Skeletal muscle satellite cell (primary cell): ENCODE measurements around the gene CABP2.

Source experiments
- H3K27me3 ChIP-seq: 2 replicates; pipeline ENCODE4 v1.7.0; 2013; ENCODE audit warnings: low read length; ENCODE audit not compliant: control insufficient read depth, insufficient read depth
- H3K36me3 ChIP-seq: 2 replicates; pipeline ENCODE4 v1.7.0; 2013; ENCODE audit warnings: mild to moderate bottlenecking, control low read depth, low read length; ENCODE audit not compliant: insufficient read depth
- H3K4me1 ChIP-seq: 2 replicates; pipeline ENCODE4 v1.7.0; 2013; ENCODE audit warnings: low read length; ENCODE audit not compliant: control insufficient read depth, insufficient read depth
- H3K4me2 ChIP-seq: 2 replicates; pipeline ENCODE4 v1.7.0; 2013; ENCODE audit warnings: mild to moderate bottlenecking, low read length
- H3K4me3 ChIP-seq: 2 replicates; pipeline ENCODE4 v1.7.0; 2013; ENCODE audit warnings: low read length
- H3K9ac ChIP-seq: 2 replicates; pipeline ENCODE4 v1.7.0; 2013; ENCODE audit warnings: mild to moderate bottlenecking, low read depth, low read length, moderate library complexity
- H3K9me3 ChIP-seq: replicated peaks from 2 replicates; pipeline ENCODE4 v1.7.0; 2013; ENCODE audit warnings: mild to moderate bottlenecking, control low read depth, low read length

The CABP2 gene

GRCh38 chr11:67498544-67498972 lies 24.7 kb downstream of the CABP2 start:
- Histone ChIP-seq H3K4me3 (no peak overlapping the region), H3K9me3 (no peaks in the 10 kb centered on the region), H3K27me3 (no peaks in the 10 kb centered on the region), H3K9ac (no peak overlapping the region), H3K4me2 (no peak overlapping the region), H3K4me1 (peaks cover 1% of the 10 kb centered on the region), H3K36me3 (peaks cover 13% of the 10 kb centered on the region)

- Histone ChIP-seq H3K36me3 (peaks cover 15% of the 10 kb centered on the region), H3K9ac (no peak overlapping the region)
These were observed 25.5 kb downstream of the CABP2 start for GRCh38 chr11:67497656-67498291.

GRCh38 chr11:67496113-67496512 lies 27.1 kb downstream of the CABP2 start:
- Histone ChIP-seq H3K4me2 (no peak overlapping the region), H3K4me3 (no peak overlapping the region), H3K9ac (no peak overlapping the region), H3K36me3 (peaks cover 17% of the 10 kb centered on the region), H3K4me1 (no peaks in the 10 kb centered on the region), H3K27me3 (no peaks in the 10 kb centered on the region), H3K9me3 (no peaks in the 10 kb centered on the region)

More at GRCh38 chr11:67497656-67498291, 25.5 kb downstream of the CABP2 start:
- Histone ChIP-seq H3K27me3 (no peaks in the 10 kb centered on the region), H3K9me3 (no peaks in the 10 kb centered on the region), H3K4me3 (no peak overlapping the region), H3K4me2 (no peak overlapping the region), H3K4me1 (no peaks in the 10 kb centered on the region)

GRCh38 chr11:67495234-67496005 lies 27.8 kb downstream of the CABP2 start:
- H3K4me1 ChIP-seq, result no peaks in the 10 kb centered on the region
- H3K36me3 ChIP-seq, result peaks cover 21% of the 10 kb centered on the region
- H3K27me3 ChIP-seq, result no peaks in the 10 kb centered on the region
- H3K9me3 ChIP-seq, result no peaks in the 10 kb centered on the region
- no peak overlapping the region for H3K9ac ChIP-seq
- H3K4me3 ChIP-seq, result no peak overlapping the region
- no peak overlapping the region for H3K4me2 ChIP-seq

GRCh38 chr11:67494371-67495233 lies 28.6 kb downstream of the CABP2 start:
- H3K27me3 ChIP-seq, result no peaks in the 10 kb centered on the region
- no peak overlapping the region for H3K9ac ChIP-seq
- H3K36me3 ChIP-seq, result peaks cover 27% of the 10 kb centered on the region
- H3K4me3 ChIP-seq, result no peak overlapping the region
- no peaks in the 10 kb centered on the region for H3K9me3 ChIP-seq
- no peak overlapping the region for H3K4me2 ChIP-seq
- H3K4me1 ChIP-seq, result no peaks in the 10 kb centered on the region

GRCh38 chr11:67493548-67494370 lies 29.5 kb downstream of the CABP2 start:
- Histone ChIP-seq H3K36me3 (peaks cover 29% of the 10 kb centered on the region), H3K9me3 (no peaks in the 10 kb centered on the region), H3K4me1 (no peaks in the 10 kb centered on the region), H3K9ac (no peak overlapping the region), H3K27me3 (no peaks in the 10 kb centered on the region), H3K4me2 (no peak overlapping the region), H3K4me3 (no peak overlapping the region)

DNA sequence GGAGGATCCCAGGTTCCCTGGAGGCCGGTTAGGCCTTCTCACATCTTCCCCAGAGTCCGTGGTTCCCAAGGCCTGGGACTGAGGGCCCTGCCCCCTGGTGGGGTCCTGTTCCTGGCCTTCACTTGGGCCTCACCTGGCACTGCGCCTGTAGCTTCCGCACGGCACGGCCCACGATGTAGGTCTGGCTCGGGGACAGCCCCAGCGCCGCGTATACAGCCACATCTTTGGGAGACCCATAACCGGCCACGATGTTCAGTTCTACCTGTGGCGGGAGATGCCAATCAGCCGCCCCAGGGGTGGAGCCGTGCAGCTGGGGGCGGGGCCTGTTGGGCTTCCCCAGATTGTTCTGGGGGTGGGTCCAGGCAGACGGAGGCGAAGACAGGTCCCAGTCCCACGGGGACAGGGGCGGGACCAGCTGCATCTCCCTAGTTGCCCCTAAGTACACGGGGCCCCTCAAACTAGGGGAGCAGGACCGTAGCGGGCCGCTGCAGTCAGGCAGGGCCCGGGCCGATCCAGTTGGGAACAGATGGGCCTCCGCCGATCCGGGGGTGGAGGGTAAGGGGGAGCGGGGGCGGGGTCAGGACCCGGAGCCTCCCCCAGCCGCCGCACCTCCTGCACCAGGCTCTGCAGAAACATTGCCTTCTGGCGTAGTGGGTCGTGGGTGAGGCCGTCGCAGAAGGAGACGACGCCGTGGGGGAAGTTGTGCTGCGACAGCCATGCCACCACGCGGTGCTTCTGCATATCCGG lies 30.3 kb downstream of the CABP2 start:
- Histone ChIP-seq H3K9me3 (no peaks in the 10 kb centered on the region), H3K27me3 (no peaks in the 10 kb centered on the region), H3K4me2 (no peak overlapping the region), H3K36me3 (peaks cover 33% of the 10 kb centered on the region), H3K4me3 (no peak overlapping the region), H3K4me1 (no peaks in the 10 kb centered on the region), H3K9ac (no peak overlapping the region)

GRCh38 chr11:67492069-67492727 lies 31.0 kb downstream of the CABP2 start:
- no peak overlapping the region for H3K4me3 ChIP-seq
- no peaks in the 10 kb centered on the region for H3K9me3 ChIP-seq
- H3K27me3 ChIP-seq, result no peaks in the 10 kb centered on the region
- H3K9ac ChIP-seq, result no peak overlapping the region
- H3K36me3 ChIP-seq, result peaks cover 38% of the 10 kb centered on the region
- H3K4me1 ChIP-seq, result no peaks in the 10 kb centered on the region
- no peak overlapping the region for H3K4me2 ChIP-seq

DNA sequence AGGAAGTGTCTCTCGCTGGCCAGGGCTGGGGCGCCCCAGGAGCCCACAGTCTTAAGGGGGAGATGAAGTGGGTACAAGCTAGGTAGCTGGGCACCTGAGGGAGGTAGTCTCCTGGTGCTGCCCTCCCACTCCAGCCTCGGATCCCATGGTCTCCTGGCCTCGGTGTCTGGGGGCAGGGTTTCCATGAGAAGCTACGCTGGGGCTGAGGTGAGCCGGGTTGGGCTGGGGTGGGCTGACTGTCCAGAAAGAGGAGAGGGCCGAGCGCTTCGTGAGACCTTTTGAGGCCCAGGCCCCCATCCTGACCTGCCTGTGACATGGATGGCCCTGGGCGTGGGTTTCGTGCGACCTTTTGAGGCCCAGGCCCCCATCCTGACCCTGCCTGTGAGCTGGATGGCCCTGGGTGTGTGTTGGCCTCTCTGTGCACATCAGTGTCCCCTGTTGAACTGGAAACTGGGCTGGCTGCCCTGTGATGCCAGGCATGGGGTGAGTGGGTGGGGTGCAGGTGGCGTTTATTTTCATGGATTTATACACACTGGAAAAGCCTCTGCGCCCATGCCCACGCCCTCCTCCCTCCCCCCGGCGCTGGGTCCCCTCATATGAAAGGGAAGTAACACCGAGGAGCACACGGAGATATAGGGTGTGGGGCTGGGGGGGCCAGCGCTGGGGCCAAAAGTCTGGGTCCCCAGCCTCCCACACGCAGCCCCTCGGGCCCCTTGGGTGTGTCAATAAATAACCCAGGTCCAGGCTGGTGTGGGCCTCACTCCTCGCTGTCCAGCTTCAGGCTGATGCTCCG lies 31.8 kb downstream of the CABP2 start:
- H3K36me3 ChIP-seq, result peaks cover 38% of the 10 kb centered on the region

DNA sequence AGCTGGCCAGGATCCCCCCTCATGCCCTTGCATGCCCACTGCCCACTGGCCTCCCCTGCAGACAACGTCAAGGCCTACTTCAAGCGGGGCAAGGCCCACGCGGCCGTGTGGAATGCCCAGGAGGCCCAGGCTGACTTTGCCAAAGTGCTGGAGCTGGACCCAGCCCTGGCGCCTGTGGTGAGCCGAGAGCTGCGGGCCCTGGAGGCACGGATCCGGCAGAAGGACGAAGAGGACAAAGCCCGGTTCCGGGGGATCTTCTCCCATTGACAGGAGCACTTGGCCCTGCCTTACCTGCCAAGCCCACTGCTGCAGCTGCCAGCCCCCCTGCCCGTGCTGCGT lies 32.5 kb downstream of the CABP2 start:
- Histone ChIP-seq H3K9ac (no peak overlapping the region), H3K4me2 (no peak overlapping the region), H3K36me3 (peaks cover 37% of the 10 kb centered on the region), H3K9me3 (no peaks in the 10 kb centered on the region), H3K4me1 (no peaks in the 10 kb centered on the region), H3K27me3 (no peaks in the 10 kb centered on the region), H3K4me3 (no peak overlapping the region)

More for the DNA sequence above, 31.8 kb downstream of the CABP2 start:
- Histone ChIP-seq H3K9ac (no peak overlapping the region), H3K9me3 (no peaks in the 10 kb centered on the region), H3K4me3 (no peak overlapping the region), H3K4me1 (no peaks in the 10 kb centered on the region), H3K4me2 (no peak overlapping the region), H3K27me3 (no peaks in the 10 kb centered on the region)
